Mesodermal cell (in vitro differentiated cells): Measurements from ENCODE around the gene PDE1A.
"Not testable (repeated sequence)": the region's sequence is repeated elsewhere in the genome, so short reads cannot be mapped to it uniquely, and the experiment has no call there.

Experiments
- H3K27ac ChIP-seq: 2 replicates; pipeline ENCODE4 v1.7.0; 2013; ENCODE audit warnings: mild to moderate bottlenecking, low read depth, low read length, moderate library complexity; ENCODE audit not compliant: severe bottlenecking
- H3K36me3 ChIP-seq: 2 replicates; pipeline ENCODE4 v1.7.1; 2013; ENCODE audit warnings: mild to moderate bottlenecking, low read length, moderate library complexity; ENCODE audit not compliant: control insufficient read depth, insufficient read depth
- H3K4me1 ChIP-seq: one replicate; pipeline ENCODE4 v1.7.1; 2013; ENCODE audit warnings: mild to moderate bottlenecking, low read length; ENCODE audit not compliant: insufficient read depth, control insufficient read depth, poor library complexity, severe bottlenecking
- H3K4me3 ChIP-seq: 2 replicates; pipeline ENCODE4 v1.7.0; 2013; ENCODE audit warnings: low read length, control low read depth, mild to moderate bottlenecking; ENCODE audit not compliant: insufficient read depth, poor library complexity, severe bottlenecking; ENCODE audit errors: extremely low read depth
- H3K9me3 ChIP-seq: 2 replicates; pipeline ENCODE4 v1.7.1; 2013; ENCODE audit warnings: mild to moderate bottlenecking, low read length, moderate library complexity; ENCODE audit not compliant: control insufficient read depth
- WGBS, 2 experiments: methylation state at CpG; one replicate each; pipeline ENCODE4 v1.1.5; 2013; ENCODE audit warnings: missing lambda C conversion rate in 2 of 2; ENCODE audit not compliant: insufficient coverage in 2 of 2; 5-methylcytosine and 5-hydroxymethylcytosine counted together

Gene PDE1A

GRCh38 chr2:182281276-182281675, 145.6 kb downstream of the PDE1A start:
- Histone ChIP-seq H3K9me3 (peaks cover 9% of the 10 kb centered on the region), H3K36me3 (no peaks in the 10 kb centered on the region), H3K4me1 (no peaks in the 10 kb centered on the region), H3K27ac (no peak overlapping the region), H3K4me3 (no peak overlapping the region)
- WGBS, 2 experiments: no CpG with 5 or more reads among the region's 3 CpGs

DNA sequence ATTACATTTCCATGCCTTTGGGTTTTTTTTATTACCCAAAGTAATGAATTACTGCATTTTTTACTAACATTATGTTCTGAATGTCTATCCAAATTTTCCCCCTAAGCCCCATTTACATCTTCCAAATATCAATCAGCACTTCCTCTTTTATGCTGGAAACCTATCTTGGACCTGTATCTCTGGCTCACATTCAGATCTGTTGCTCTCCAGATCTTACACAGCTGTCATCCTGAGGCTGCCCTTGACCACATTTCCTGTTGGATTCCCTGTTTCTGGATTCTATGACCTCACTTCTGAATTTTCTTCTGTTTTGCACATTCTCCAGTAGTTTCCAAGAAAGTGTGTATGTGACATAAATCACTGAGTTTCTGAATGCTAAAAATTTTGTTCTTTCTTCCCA, 146.7 kb downstream of the PDE1A start:
- Histone ChIP-seq H3K4me1 (no peaks in the 10 kb centered on the region), H3K36me3 (no peaks in the 10 kb centered on the region)

GRCh38 chr2:182276662-182277061, 150.2 kb downstream of the PDE1A start:
- H3K9me3 ChIP-seq, H3K4me1 ChIP-seq, H3K27ac ChIP-seq, H3K4me3 ChIP-seq, H3K36me3 ChIP-seq: not testable (repeated sequence)
- WGBS, 2 experiments: 85 to 88% methylated on average over 4 to 5 of the region's 6 CpGs

More for the DNA sequence above, 146.7 kb downstream of the PDE1A start:
- Histone ChIP-seq H3K9me3 (peaks cover 9% of the 10 kb centered on the region), H3K4me3 (no peak overlapping the region), H3K27ac (no peak overlapping the region)

DNA sequence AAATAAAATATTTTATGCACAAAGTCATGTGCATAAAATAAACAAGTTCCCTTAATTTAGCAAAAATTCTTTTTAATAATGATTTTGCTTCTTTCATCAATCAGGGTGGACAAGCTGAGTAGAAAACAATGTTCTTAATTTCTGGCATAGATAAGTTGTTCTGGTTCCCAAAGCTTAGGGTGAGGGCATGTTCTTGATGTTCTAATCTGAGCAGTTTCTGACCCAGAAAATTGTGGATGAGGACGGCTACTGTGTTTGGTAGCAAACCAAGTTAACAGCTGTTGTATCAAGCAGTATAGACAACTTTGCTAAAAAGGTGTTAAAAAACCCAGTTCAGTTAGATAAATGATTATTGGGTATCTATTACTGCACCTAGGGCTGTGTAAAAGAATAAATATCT, 158.9 kb downstream of the PDE1A start:
- 83% methylated on average over 1 of the region's 1 CpG; no CpG with 5 or more reads in 1 of the 2 experiments for WGBS, 2 experiments
- Histone ChIP-seq H3K4me3 (no peak overlapping the region), H3K36me3 (no peaks in the 10 kb centered on the region), H3K4me1 (no peaks in the 10 kb centered on the region), H3K9me3 (no peaks in the 10 kb centered on the region), H3K27ac (no peak overlapping the region)

- H3K4me1 ChIP-seq: no peaks in the 10 kb centered on the region
- H3K27ac ChIP-seq: no peak overlapping the region
- no peaks in the 10 kb centered on the region for H3K36me3 ChIP-seq
- no peaks in the 10 kb centered on the region for H3K9me3 ChIP-seq
- no peak overlapping the region for H3K4me3 ChIP-seq
These were observed 159.9 kb downstream of the PDE1A start for GRCh38 chr2:182266909-182267308.

DNA sequence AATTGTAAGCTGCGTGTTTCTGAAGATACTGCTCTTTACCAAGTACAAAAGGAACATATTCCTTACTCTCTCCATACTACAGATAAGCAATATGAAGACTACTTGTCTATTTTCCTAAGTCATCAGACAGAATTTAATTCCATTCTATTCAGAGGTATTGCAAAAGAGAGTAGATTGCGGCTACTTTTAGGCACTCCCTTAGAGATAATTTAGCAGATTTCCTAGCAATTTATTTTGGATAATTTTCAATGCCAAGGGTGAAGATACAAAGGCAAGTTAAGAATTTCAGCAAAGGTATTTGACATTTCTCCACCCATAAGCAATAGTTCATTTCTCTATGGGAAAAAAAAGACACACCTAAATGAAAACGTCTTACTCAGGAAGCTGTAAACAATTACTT, 161.1 kb downstream of the PDE1A start:
- Histone ChIP-seq H3K9me3 (no peaks in the 10 kb centered on the region), H3K4me3 (no peak overlapping the region), H3K36me3 (no peaks in the 10 kb centered on the region), H3K27ac (no peak overlapping the region), H3K4me1 (no peaks in the 10 kb centered on the region)
- no CpG with 5 or more reads among the region's 3 CpGs for WGBS, 2 experiments

GRCh38 chr2:182261860-182262387, 164.9 kb downstream of the PDE1A start:
- Histone ChIP-seq H3K27ac (no peak overlapping the region), H3K9me3 (no peaks in the 10 kb centered on the region), H3K4me3 (no peak overlapping the region), H3K36me3 (no peaks in the 10 kb centered on the region), H3K4me1 (no peaks in the 10 kb centered on the region)
- WGBS, 2 experiments: 89 to 100% methylated on average over 1 of the region's 3 CpGs

DNA sequence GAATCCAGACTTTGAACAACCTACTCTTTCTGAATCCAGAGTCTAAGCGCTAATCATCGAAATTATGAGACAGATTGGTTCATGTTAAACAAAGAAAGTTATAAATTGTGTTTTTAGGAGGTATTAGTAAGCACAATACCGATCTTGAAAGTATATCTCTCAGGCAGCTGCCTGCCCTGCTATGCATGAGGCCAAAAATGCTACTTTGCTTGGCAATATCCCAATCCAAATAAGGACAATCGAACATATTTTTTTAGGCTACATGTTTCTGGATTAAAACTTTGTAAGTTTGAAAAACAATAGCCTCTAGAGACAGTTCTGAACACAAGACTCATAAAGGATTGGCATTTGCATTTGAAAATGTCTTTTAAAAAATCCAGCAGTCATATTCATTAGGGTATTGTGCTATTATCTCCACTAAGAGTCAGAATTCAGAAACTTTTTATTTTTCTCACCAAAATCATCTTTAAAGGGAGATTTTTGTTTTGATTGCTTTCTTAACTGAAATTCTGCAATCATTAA, 167.1 kb downstream of the PDE1A start:
- Histone ChIP-seq H3K27ac (no peak overlapping the region), H3K36me3 (no peaks in the 10 kb centered on the region), H3K4me3 (no peak overlapping the region), H3K9me3 (no peaks in the 10 kb centered on the region), H3K4me1 (no peaks in the 10 kb centered on the region)
- 81 to 100% methylated on average over 2 of the region's 4 CpGs for WGBS, 2 experiments

GRCh38 chr2:182252534-182252933, 174.3 kb downstream of the PDE1A start:
- H3K9me3 ChIP-seq: no peaks in the 10 kb centered on the region
- 80 to 100% methylated on average over 1 to 2 of the region's 2 CpGs for WGBS, 2 experiments
- no peak overlapping the region for H3K4me3 ChIP-seq
- H3K27ac ChIP-seq: no peak overlapping the region
- H3K4me1 ChIP-seq: no peaks in the 10 kb centered on the region
- no peaks in the 10 kb centered on the region for H3K36me3 ChIP-seq

DNA sequence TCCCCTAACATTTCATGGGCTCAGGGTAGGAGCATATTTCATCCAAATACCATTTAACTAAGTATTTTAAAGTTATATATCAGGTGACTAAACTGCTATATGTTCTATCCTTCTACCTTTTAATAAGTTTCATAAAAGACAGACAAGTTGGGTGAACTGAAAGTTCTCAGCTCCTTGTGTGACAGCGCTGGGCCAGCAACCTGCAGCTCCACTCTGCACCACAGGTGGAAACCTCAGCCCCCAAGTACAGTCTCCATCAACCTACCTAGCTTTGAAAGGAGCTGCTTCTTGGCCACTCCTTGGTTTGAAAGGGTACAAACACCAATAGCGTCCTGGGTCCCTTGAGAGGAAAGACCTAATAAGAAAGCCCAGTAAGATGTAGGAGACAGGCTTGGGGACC, 177.9 kb downstream of the PDE1A start:
- WGBS, 2 experiments: 83 to 100% methylated on average over 1 to 2 of the region's 2 CpGs
- Histone ChIP-seq H3K4me3 (no peak overlapping the region), H3K9me3 (no peaks in the 10 kb centered on the region), H3K27ac (no peak overlapping the region), H3K4me1 (no peaks in the 10 kb centered on the region), H3K36me3 (no peaks in the 10 kb centered on the region)

DNA sequence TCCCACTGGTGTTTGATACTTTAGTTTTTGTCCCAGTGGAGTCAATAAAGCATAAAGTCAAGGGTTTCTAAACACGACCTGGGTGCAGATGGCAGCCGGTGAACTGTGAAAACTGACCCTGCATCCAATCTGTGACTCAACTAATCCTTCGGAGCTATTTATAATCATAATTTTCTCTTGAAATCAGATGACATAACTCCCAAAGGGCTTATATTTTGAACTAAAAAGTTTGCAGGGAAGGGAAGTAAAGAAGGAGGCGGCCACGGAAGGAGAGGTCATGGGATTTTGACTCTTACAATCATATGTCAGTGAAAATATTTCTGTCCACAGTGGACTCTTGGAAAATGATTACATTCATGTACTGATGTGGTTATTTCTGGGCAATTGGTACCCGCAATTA, 178.5 kb downstream of the PDE1A start:
- H3K9me3 ChIP-seq: no peaks in the 10 kb centered on the region
- no peak overlapping the region for H3K4me3 ChIP-seq
- H3K27ac ChIP-seq: no peak overlapping the region
- WGBS, 2 experiments: 94% methylated on average over 2 to 5 of the region's 6 CpGs
- H3K36me3 ChIP-seq: no peaks in the 10 kb centered on the region
- no peaks in the 10 kb centered on the region for H3K4me1 ChIP-seq
